ENCODE data around the gene MRPL20. TPM values are rescaled to one million over a fixed set of nuclear protein-coding genes. Genes with fewer than 3 reads are reported as not detected.
A peak's percentile ranks its signal among the peaks of the same experiment; 100 is the strongest.

MRPL20 gene
- polyA plus RNA-seq, 1 donor (not counting 4 experiments of a cell fraction or from before 2014, with no cell fraction given): 133 TPM

DNA sequence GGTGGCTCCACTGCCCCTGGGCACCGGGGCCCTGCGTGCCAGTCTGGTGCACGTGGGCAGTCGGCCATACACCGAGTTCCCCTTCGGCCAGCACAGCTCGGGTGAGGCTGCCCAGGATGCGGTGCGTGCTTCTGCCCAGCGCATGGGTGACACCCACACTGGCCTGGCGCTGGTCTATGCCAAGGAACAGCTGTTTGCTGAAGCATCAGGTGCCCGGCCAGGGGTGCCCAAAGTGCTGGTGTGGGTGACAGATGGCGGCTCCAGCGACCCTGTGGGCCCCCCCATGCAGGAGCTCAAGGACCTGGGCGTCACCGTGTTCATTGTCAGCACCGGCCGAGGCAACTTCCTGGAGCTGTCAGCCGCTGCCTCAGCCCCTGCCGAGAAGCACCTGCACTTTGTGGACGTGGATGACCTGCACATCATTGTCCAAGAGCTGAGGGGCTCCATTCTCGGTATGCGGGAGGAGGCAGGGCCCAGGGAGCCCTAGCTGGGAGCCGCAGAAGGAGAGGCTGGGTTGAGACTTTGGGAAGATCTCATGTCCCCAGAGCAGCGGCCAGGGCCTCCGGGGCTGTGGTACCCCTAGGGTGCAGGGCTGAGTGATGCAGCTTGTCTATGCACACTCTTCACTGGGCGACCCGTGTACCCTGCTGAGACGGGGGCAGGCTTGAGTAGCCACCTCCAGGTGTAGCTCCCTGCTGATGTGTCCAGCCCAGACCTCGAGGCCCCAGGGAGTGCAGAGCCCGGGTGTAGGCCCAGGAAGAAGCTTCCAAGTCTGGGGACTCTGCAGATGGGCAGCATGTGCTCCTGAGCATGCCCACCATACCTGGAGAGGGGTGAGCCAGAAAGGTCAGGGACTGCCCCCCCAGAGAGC, 30.2 kb upstream of the MRPL20 start:
- no peak for TF ChIP-seq EZH2 (IDR thresholded peaks at IDR 0.05; ENCODE audit: low read length)
- TF ChIP-seq, protein P1, sequence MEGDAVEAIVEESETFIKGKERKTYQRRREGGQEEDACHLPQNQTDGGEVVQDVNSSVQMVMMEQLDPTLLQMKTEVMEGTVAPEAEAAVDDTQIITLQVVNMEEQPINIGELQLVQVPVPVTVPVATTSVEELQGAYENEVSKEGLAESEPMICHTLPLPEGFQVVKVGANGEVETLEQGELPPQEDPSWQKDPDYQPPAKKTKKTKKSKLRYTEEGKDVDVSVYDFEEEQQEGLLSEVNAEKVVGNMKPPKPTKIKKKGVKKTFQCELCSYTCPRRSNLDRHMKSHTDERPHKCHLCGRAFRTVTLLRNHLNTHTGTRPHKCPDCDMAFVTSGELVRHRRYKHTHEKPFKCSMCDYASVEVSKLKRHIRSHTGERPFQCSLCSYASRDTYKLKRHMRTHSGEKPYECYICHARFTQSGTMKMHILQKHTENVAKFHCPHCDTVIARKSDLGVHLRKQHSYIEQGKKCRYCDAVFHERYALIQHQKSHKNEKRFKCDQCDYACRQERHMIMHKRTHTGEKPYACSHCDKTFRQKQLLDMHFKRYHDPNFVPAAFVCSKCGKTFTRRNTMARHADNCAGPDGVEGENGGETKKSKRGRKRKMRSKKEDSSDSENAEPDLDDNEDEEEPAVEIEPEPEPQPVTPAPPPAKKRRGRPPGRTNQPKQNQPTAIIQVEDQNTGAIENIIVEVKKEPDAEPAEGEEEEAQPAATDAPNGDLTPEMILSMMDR (optimal IDR thresholded peaks at IDR 0.05 in 1 of 3, IDR thresholded peaks at IDR 0.05 in 1 of 3, conservative IDR thresholded peaks at IDR 0.05 in 1 of 3; ENCODE audit: extremely low read depth in 1 of 3, insufficient read depth in 2 of 3, low read length in 3 of 3): no peak
- Histone ChIP-seq H3K9me3 (ENCODE audit: control insufficient read depth, low read depth, low read length) (no peaks in the 10 kb centered on the region), H3K4me2 (ENCODE audit: control insufficient read depth, extremely low read depth, insufficient read depth, low read depth, low read length) (no peak overlapping the region), H3K9ac (ENCODE audit: control insufficient read depth, extremely low read depth, insufficient read depth, low read length) (no peak overlapping the region), H4K20me1 (ENCODE audit: control insufficient read depth, extremely low read depth, insufficient read depth, low read length) (peaks cover 2% of the 10 kb centered on the region), H3K79me2 (ENCODE audit: control insufficient read depth, insufficient read depth, low read length) (no peaks in the 10 kb centered on the region), H3K4me1 (ENCODE audit: control insufficient read depth, extremely low read depth, insufficient read depth, low read length) (peaks cover 27% of the 10 kb centered on the region), H3K27ac (ENCODE audit: control insufficient read depth, insufficient read depth, low read length) (no peak overlapping the region), H3K4me3 (ENCODE audit: control insufficient read depth in 2 of 3, extremely low read depth in 1 of 3, insufficient read depth in 2 of 3, low read depth in 1 of 3, low read length in 3 of 3) (no peak overlapping the region), H3K27me3 (ENCODE audit: control insufficient read depth, extremely low read depth, insufficient read depth, low read length) (no peaks in the 10 kb centered on the region), H2AFZ (ENCODE audit: control insufficient read depth, low read length) (no peak overlapping the region), H3K9me1 (ENCODE audit: control insufficient read depth, extremely low read depth, insufficient read depth, low read length) (no peaks in the 10 kb centered on the region), H3K36me3 (ENCODE audit: control insufficient read depth in 2 of 2, extremely low read depth in 1 of 2, insufficient read depth in 2 of 2, low read length in 2 of 2) (no peaks in the 10 kb centered on the region)
- DNase-seq (ENCODE audit: low read depth, low spot score): no peak
- dilution Hi-C loops (cut with MboI; ENCODE audit: extremely low pct_ligation_motif_present, low sequenced_read_pairs): no loop called here
- FAIRE-seq: no peak

DNA sequence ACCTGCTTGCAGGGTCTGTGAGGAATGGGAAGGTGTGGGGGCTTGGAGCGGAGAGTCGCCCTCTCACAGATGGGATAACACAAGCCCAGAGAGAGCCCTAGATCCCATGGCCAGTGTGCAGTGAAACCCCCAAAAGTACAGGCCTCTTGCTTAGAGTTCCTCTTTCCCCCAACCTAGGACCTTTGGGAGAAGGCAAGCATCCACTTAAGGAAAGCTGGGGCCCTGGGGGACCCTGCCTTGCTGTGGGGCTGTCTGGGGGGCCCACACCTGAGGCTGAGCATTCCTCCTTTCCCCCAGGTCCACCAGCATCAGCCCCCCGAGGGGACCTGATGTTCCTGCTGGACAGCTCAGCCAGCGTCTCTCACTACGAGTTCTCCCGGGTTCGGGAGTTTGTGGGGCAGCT, 29.5 kb upstream of the MRPL20 start:
- Histone ChIP-seq H3K4me1 (ENCODE audit: control insufficient read depth, extremely low read depth, insufficient read depth, low read length) (peaks cover 27% of the 10 kb centered on the region), H3K27me3 (ENCODE audit: control insufficient read depth, extremely low read depth, insufficient read depth, low read length) (no peaks in the 10 kb centered on the region), H3K79me2 (ENCODE audit: control insufficient read depth, insufficient read depth, low read length) (no peaks in the 10 kb centered on the region), H3K36me3 (ENCODE audit: control insufficient read depth in 2 of 2, extremely low read depth in 1 of 2, insufficient read depth in 2 of 2, low read length in 2 of 2) (no peaks in the 10 kb centered on the region), H2AFZ (ENCODE audit: control insufficient read depth, low read length) (no peak overlapping the region), H3K9ac (ENCODE audit: control insufficient read depth, extremely low read depth, insufficient read depth, low read length) (no peak overlapping the region), H3K4me3 (ENCODE audit: control insufficient read depth in 2 of 3, extremely low read depth in 1 of 3, insufficient read depth in 2 of 3, low read depth in 1 of 3, low read length in 3 of 3) (no peak overlapping the region), H4K20me1 (ENCODE audit: control insufficient read depth, extremely low read depth, insufficient read depth, low read length) (peaks cover 2% of the 10 kb centered on the region), H3K9me1 (ENCODE audit: control insufficient read depth, extremely low read depth, insufficient read depth, low read length) (no peaks in the 10 kb centered on the region), H3K27ac (ENCODE audit: control insufficient read depth, insufficient read depth, low read length) (no peak overlapping the region), H3K4me2 (ENCODE audit: control insufficient read depth, extremely low read depth, insufficient read depth, low read depth, low read length) (peak overlapping the region; percentile 79), H3K9me3 (ENCODE audit: control insufficient read depth, low read depth, low read length) (no peaks in the 10 kb centered on the region)
- TF ChIP-seq, protein P1 (optimal IDR thresholded peaks at IDR 0.05 in 1 of 3, IDR thresholded peaks at IDR 0.05 in 1 of 3, conservative IDR thresholded peaks at IDR 0.05 in 1 of 3; ENCODE audit: extremely low read depth in 1 of 3, insufficient read depth in 2 of 3, low read length in 3 of 3): no peak
- no peak for TF ChIP-seq EZH2 (IDR thresholded peaks at IDR 0.05; ENCODE audit: low read length)
- dilution Hi-C loops (cut with MboI; ENCODE audit: extremely low pct_ligation_motif_present, low sequenced_read_pairs): no loop called here
- FAIRE-seq: no peak
- no peak for DNase-seq (ENCODE audit: low read depth, low spot score)

Data from keratinocyte (primary cell).